ENCODE results near the gene RBMS1. TPM values are rescaled to one million over a fixed set of nuclear protein-coding genes. Genes with fewer than 3 reads are reported as not detected.

RBMS1 gene
- total RNA-seq, 1 donor from 2014 or later = 73.7 TPM

DNA sequence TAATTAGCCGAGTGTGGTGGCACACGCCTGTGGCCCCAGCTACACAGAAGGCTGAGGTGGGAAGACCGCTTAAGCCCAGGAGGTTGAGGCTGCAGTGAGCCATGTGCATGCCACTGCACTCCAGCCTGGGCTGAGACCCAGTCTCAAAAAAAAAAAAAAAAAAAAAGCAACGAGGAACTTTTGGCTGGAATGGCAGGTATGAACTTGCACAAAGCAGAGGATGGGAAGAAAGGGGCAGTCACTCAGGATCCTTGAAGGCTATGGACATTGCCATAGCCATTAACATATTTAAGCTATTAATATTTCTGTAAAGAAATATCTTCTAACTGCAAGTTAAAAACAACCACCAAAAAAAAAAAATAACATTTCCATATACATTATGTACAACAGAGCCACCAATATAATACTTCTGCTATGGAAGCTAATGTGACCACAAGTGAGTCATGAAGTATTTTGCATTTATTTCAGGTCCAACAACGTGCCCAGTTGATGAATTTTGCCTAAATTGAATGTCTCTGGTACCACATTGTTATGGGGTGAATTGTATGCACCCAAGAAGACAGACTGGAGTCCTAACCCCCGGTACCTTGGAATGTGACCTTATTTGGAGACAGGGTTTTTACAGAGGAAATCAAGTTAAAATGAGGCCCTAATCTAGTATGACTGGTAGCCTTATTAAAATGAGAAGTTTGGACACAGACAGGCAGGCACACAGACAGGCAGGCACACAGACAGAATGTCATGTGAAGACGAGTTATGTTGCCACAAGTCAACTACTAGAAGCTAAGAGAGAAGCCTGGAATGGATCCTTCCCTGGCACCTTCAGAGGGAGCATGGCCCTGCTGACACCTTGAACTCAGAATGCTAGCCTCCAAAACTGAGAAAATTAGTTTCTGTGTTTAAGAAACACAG is 102.8 kb downstream of the RBMS1 start:
- Mint-ChIP-seq H3K9me3 (peaks cover 7% of the 10 kb centered on the region), H3K4me1 (ENCODE audit: unreplicated experiment) (peaks cover 45% of the 10 kb centered on the region), H3K36me3 (peaks cover 15% of the 10 kb centered on the region), H3K4me3 (no peak overlapping the region), H3K27me3 (no peaks in the 10 kb centered on the region), H3K27ac (peak overlapping the region; percentile 78)
- TF ChIP-seq, protein P1, sequence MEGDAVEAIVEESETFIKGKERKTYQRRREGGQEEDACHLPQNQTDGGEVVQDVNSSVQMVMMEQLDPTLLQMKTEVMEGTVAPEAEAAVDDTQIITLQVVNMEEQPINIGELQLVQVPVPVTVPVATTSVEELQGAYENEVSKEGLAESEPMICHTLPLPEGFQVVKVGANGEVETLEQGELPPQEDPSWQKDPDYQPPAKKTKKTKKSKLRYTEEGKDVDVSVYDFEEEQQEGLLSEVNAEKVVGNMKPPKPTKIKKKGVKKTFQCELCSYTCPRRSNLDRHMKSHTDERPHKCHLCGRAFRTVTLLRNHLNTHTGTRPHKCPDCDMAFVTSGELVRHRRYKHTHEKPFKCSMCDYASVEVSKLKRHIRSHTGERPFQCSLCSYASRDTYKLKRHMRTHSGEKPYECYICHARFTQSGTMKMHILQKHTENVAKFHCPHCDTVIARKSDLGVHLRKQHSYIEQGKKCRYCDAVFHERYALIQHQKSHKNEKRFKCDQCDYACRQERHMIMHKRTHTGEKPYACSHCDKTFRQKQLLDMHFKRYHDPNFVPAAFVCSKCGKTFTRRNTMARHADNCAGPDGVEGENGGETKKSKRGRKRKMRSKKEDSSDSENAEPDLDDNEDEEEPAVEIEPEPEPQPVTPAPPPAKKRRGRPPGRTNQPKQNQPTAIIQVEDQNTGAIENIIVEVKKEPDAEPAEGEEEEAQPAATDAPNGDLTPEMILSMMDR (conservative IDR thresholded peaks at IDR 0.05) = no peak
- DNase-seq (ENCODE audit: extremely low spot score, unreplicated experiment) = no peak

GRCh38 chr2:160389875-160390274 is 103.7 kb downstream of the RBMS1 start:
- H3K9me3 Mint-ChIP-seq = peaks cover 7% of the 10 kb centered on the region
- H3K27me3 Mint-ChIP-seq = no peaks in the 10 kb centered on the region
- H3K4me1 Mint-ChIP-seq (ENCODE audit: unreplicated experiment) = peaks cover 45% of the 10 kb centered on the region
- peak overlapping the region; percentile 27 for H3K4me3 Mint-ChIP-seq
- no peak for DNase-seq (ENCODE audit: extremely low spot score, unreplicated experiment)
- H3K27ac Mint-ChIP-seq = peak overlapping the region; percentile 78
- peaks cover 12% of the 10 kb centered on the region for H3K36me3 Mint-ChIP-seq
- TF ChIP-seq, protein P1 (conservative IDR thresholded peaks at IDR 0.05) = no peak

DNA sequence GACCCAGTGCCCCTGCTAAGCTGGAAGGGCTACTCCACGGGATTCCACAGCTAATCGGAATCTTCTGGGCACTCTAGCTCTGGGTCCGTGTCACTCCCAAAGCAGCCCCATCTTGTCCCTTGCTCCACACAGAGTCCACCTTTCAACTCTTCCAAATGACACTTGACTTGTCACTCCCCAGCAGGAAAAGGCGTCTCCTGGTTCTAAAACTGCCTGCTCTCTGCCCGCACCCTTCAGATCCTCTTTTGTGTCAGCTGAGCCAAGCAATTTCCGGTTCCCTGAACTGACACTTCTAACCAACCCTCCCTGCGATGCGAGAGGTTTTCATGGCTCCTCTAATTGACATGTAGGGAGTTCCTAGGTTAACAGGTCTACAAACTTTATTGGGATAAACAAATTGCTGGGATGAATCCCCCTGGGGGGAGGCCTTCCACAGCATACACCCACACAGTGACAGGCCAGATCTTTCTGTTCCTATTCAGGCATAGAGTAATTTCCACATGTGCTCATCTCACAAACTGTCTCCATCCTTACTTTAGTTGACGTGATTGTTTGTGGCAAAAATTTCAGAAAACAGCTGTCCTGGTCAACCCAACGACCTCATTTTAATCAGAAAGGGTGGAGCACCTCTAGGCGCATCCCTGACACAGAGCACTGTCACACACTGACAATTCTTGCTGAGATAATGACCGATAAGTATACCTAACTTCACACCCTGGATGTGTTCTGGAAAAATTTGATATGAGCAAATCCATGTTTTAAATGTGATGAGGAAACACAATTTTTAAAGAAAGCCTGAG is 104.9 kb downstream of the RBMS1 start:
- no peaks in the 10 kb centered on the region for H3K27me3 Mint-ChIP-seq

GRCh38 chr2:160387558-160388262 is 105.9 kb downstream of the RBMS1 start:
- Mint-ChIP-seq H3K27ac (peak overlapping the region; percentile 41), H3K4me1 (ENCODE audit: unreplicated experiment) (peaks cover 45% of the 10 kb centered on the region), H3K27me3 (no peaks in the 10 kb centered on the region), H3K9me3 (peaks cover 7% of the 10 kb centered on the region), H3K4me3 (no peak overlapping the region), H3K36me3 (peaks cover 6% of the 10 kb centered on the region)
- TF ChIP-seq, protein P1 (conservative IDR thresholded peaks at IDR 0.05) = no peak
- no peak for DNase-seq (ENCODE audit: extremely low spot score, unreplicated experiment)

More for the DNA sequence above, 104.9 kb downstream of the RBMS1 start:
- H3K36me3 Mint-ChIP-seq = peaks cover 6% of the 10 kb centered on the region
- H3K27ac Mint-ChIP-seq = no peak overlapping the region
- TF ChIP-seq, protein P1 (conservative IDR thresholded peaks at IDR 0.05) = no peak
- no peak for DNase-seq (ENCODE audit: extremely low spot score, unreplicated experiment)
- H3K4me1 Mint-ChIP-seq (ENCODE audit: unreplicated experiment) = peaks cover 45% of the 10 kb centered on the region
- no peak overlapping the region for H3K4me3 Mint-ChIP-seq
- peaks cover 7% of the 10 kb centered on the region for H3K9me3 Mint-ChIP-seq

DNA sequence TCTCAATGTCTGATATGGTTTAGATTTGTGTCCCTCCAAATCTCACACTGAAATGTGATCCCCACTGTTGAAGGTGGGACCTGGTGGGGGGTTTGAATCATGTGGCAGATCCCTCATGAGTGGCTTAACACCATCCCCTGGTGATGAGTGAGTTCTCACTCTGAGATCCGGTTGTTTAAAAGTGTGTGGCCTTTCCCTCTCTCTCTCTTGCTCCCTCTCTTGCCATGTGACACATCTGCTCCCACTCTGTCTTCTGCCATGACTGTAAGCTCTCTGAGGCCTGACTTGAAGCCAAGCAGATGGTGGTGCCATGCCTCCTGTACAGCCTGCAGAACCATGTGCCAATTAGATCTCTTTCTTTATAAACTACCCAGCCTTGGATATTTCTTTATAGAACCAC is 108.8 kb downstream of the RBMS1 start:
- no peak overlapping the region for H3K27ac Mint-ChIP-seq
- peaks cover 52% of the 10 kb centered on the region for H3K4me1 Mint-ChIP-seq (ENCODE audit: unreplicated experiment)
- H3K36me3 Mint-ChIP-seq = peaks cover under 1% of the 10 kb centered on the region

More for the DNA sequence above, 108.8 kb downstream of the RBMS1 start:
- Mint-ChIP-seq H3K4me3 (no peak overlapping the region), H3K27me3 (no peaks in the 10 kb centered on the region), H3K9me3 (peaks cover under 1% of the 10 kb centered on the region)
- DNase-seq (ENCODE audit: extremely low spot score, unreplicated experiment) = no peak
- TF ChIP-seq, protein P1 (conservative IDR thresholded peaks at IDR 0.05) = no peak

All from type B pancreatic cell (in vitro differentiated cells).